BLaER1 (cell line): ENCODE data around the gene WNT8B.
A peak's percentile ranks its signal among the peaks of the same experiment; 100 is the strongest.

ENCODE experiments used
- H3K27ac ChIP-seq: shearing (Covaris generic); formaldehyde crosslinking; 2 replicates; pipeline ENCODE4 v1.8.1; 2022
- H3K27me3 ChIP-seq: shearing (Covaris generic); formaldehyde crosslinking; 2 replicates; pipeline ENCODE4 v1.8.1; 2022
- H3K36me3 ChIP-seq: shearing (Covaris generic); formaldehyde crosslinking; 2 replicates; pipeline ENCODE4 v1.8.1; 2022
- H3K4me1 ChIP-seq: shearing (Covaris generic); formaldehyde crosslinking; 2 replicates; pipeline ENCODE4 v1.8.1; 2022
- H3K4me2 ChIP-seq: shearing (Covaris generic); formaldehyde crosslinking; 2 replicates; pipeline ENCODE4 v1.8.1; 2022
- H3K4me3 ChIP-seq: shearing (Covaris generic); formaldehyde crosslinking; 2 replicates; pipeline ENCODE4 v1.8.1; 2022
- H3K9ac ChIP-seq: shearing (Covaris generic); formaldehyde crosslinking; 2 replicates; pipeline ENCODE4 v1.8.1; 2022
- H3K9me3 ChIP-seq: shearing (Covaris generic); formaldehyde crosslinking; 2 replicates; pipeline ENCODE4 v1.8.1; 2022
- H4K20me1 ChIP-seq: shearing (Covaris generic); formaldehyde crosslinking; 2 replicates; pipeline ENCODE4 v1.8.1; 2022
- Cebpa-rat ChIP-seq: shearing (Covaris generic); IDR thresholded peaks from 2 replicates; pipeline ENCODE4 v1.8.1; 2022

WNT8B gene

GRCh38 chr10:100482181-100482833 is 19.5 kb downstream of the WNT8B start:
- Histone ChIP-seq H3K36me3 (peaks cover 30% of the 10 kb centered on the region), H3K4me1 (peaks cover 12% of the 10 kb centered on the region), H3K4me2 (peak overlapping the region; percentile 89), H3K4me3 (peak overlapping the region; percentile 59), H3K9me3 (no peaks in the 10 kb centered on the region), H3K27ac (no peak overlapping the region), H4K20me1 (peaks cover 39% of the 10 kb centered on the region), H3K9ac (0 out of 2 replicates have a peak overlapping the region, but pooled peaks have one; percentile 40), H3K27me3 (peaks cover 65% of the 10 kb centered on the region)
- no peak for TF ChIP-seq Cebpa-rat

- peak overlapping the region; percentile 89 for H3K4me2 ChIP-seq
- peaks cover 35% of the 10 kb centered on the region for H3K36me3 ChIP-seq
- H3K4me1 ChIP-seq: peaks cover 12% of the 10 kb centered on the region
- H3K9ac ChIP-seq: no peak overlapping the region
- peaks cover 39% of the 10 kb centered on the region for H4K20me1 ChIP-seq
- TF ChIP-seq Cebpa-rat: no peak
- H3K27ac ChIP-seq: no peak overlapping the region
- no peaks in the 10 kb centered on the region for H3K9me3 ChIP-seq
- peak overlapping the region; percentile 59 for H3K4me3 ChIP-seq
- peaks cover 65% of the 10 kb centered on the region for H3K27me3 ChIP-seq
Measured at GRCh38 chr10:100482834-100483185, 20.0 kb downstream of the WNT8B start.

GRCh38 chr10:100483876-100484666 is 21.3 kb downstream of the WNT8B start:
- Histone ChIP-seq H3K9me3 (no peaks in the 10 kb centered on the region), H3K4me1 (peaks cover 12% of the 10 kb centered on the region), H3K36me3 (peaks cover 48% of the 10 kb centered on the region), H3K27ac (no peak overlapping the region), H3K4me3 (no peak overlapping the region), H3K27me3 (peaks cover 65% of the 10 kb centered on the region), H3K9ac (no peak overlapping the region), H4K20me1 (peaks cover 39% of the 10 kb centered on the region), H3K4me2 (no peak overlapping the region)
- TF ChIP-seq Cebpa-rat: no peak

- H4K20me1 ChIP-seq: peaks cover 39% of the 10 kb centered on the region
Measured at GRCh38 chr10:100485366-100485765, 22.6 kb downstream of the WNT8B start.

GRCh38 chr10:100485801-100486495 is 23.1 kb downstream of the WNT8B start:
- Histone ChIP-seq H3K36me3 (peaks cover 65% of the 10 kb centered on the region), H3K9me3 (no peaks in the 10 kb centered on the region), H3K9ac (no peak overlapping the region), H3K27me3 (peaks cover 46% of the 10 kb centered on the region), H3K4me2 (no peak overlapping the region), H3K4me3 (no peak overlapping the region), H3K4me1 (peaks cover 12% of the 10 kb centered on the region), H3K27ac (no peak overlapping the region), H4K20me1 (peaks cover 39% of the 10 kb centered on the region)
- TF ChIP-seq Cebpa-rat: no peak

More at GRCh38 chr10:100485366-100485765, 22.6 kb downstream of the WNT8B start:
- H3K4me1 ChIP-seq: peaks cover 12% of the 10 kb centered on the region
- H3K9ac ChIP-seq: no peak overlapping the region
- H3K4me3 ChIP-seq: no peak overlapping the region
- H3K27ac ChIP-seq: no peak overlapping the region
- peaks cover 52% of the 10 kb centered on the region for H3K27me3 ChIP-seq
- no peak overlapping the region for H3K4me2 ChIP-seq
- no peak for TF ChIP-seq Cebpa-rat
- H3K36me3 ChIP-seq: peaks cover 61% of the 10 kb centered on the region
- H3K9me3 ChIP-seq: no peaks in the 10 kb centered on the region

GRCh38 chr10:100487529-100487928 is 24.7 kb downstream of the WNT8B start:
- Histone ChIP-seq H3K27ac (no peak overlapping the region), H3K36me3 (peaks cover 73% of the 10 kb centered on the region), H3K9me3 (no peaks in the 10 kb centered on the region), H3K4me3 (no peak overlapping the region), H3K4me1 (peaks cover 2% of the 10 kb centered on the region), H3K9ac (no peak overlapping the region), H3K27me3 (peaks cover 30% of the 10 kb centered on the region), H3K4me2 (no peak overlapping the region), H4K20me1 (peaks cover 29% of the 10 kb centered on the region)
- no peak for TF ChIP-seq Cebpa-rat

- Histone ChIP-seq H3K36me3 (peaks cover 86% of the 10 kb centered on the region), H3K9ac (no peak overlapping the region), H3K9me3 (no peaks in the 10 kb centered on the region), H3K27me3 (peaks cover 12% of the 10 kb centered on the region), H3K27ac (no peak overlapping the region), H3K4me2 (no peak overlapping the region), H4K20me1 (peaks cover 12% of the 10 kb centered on the region; the same call in 1 of the 2 replicates), H3K4me1 (no peaks in the 10 kb centered on the region), H3K4me3 (no peak overlapping the region)
- TF ChIP-seq Cebpa-rat: no peak
Measured at GRCh38 chr10:100489396-100489795, 26.6 kb downstream of the WNT8B start.

- H3K4me1 ChIP-seq: no peaks in the 10 kb centered on the region
- H3K9me3 ChIP-seq: no peaks in the 10 kb centered on the region
- no peak overlapping the region for H3K4me3 ChIP-seq
- TF ChIP-seq Cebpa-rat: no peak
- no peak overlapping the region for H3K9ac ChIP-seq
- H3K27ac ChIP-seq: no peak overlapping the region
- peaks cover 3% of the 10 kb centered on the region; the same call in 1 of the 2 replicates for H3K27me3 ChIP-seq
- H3K4me2 ChIP-seq: no peak overlapping the region
- H4K20me1 ChIP-seq: 0 out of 2 replicates have a peak, but pooled peaks cover 1% of the 10 kb centered on the region
- peaks cover 88% of the 10 kb centered on the region for H3K36me3 ChIP-seq
Measured at GRCh38 chr10:100490531-100490930, 27.7 kb downstream of the WNT8B start.

- no peak overlapping the region for H3K4me3 ChIP-seq
- H3K4me1 ChIP-seq: no peaks in the 10 kb centered on the region
- TF ChIP-seq Cebpa-rat: no peak
- H3K9me3 ChIP-seq: no peaks in the 10 kb centered on the region
- H3K9ac ChIP-seq: no peak overlapping the region
- H3K27ac ChIP-seq: no peak overlapping the region
- H3K4me2 ChIP-seq: no peak overlapping the region
- no peaks in the 10 kb centered on the region for H4K20me1 ChIP-seq
- no peaks in the 10 kb centered on the region for H3K27me3 ChIP-seq
- peaks cover 96% of the 10 kb centered on the region for H3K36me3 ChIP-seq
Measured at GRCh38 chr10:100496567-100496966, 33.8 kb downstream of the WNT8B start.

- H3K4me3 ChIP-seq: no peak overlapping the region
- no peaks in the 10 kb centered on the region for H4K20me1 ChIP-seq
- no peak overlapping the region for H3K4me2 ChIP-seq
- no peak overlapping the region for H3K9ac ChIP-seq
- H3K27me3 ChIP-seq: no peaks in the 10 kb centered on the region
- no peaks in the 10 kb centered on the region for H3K9me3 ChIP-seq
- H3K36me3 ChIP-seq: peaks cover 99% of the 10 kb centered on the region
- H3K4me1 ChIP-seq: no peaks in the 10 kb centered on the region
- no peak overlapping the region for H3K27ac ChIP-seq
- no peak for TF ChIP-seq Cebpa-rat
Measured at GRCh38 chr10:100498059-100498458, 35.2 kb downstream of the WNT8B start.
